ENCODE data around the gene ATP2C2. TPM values are rescaled to one million over a fixed set of nuclear protein-coding genes. Genes with fewer than 3 reads are reported as not detected.

ATP2C2 gene
- total RNA-seq, 1 experiment from 2014 or later, result not detected

- peaks cover 11% of the 10 kb centered on the region for H3K36me3 Mint-ChIP-seq (ENCODE audit: insufficient read depth, unreplicated experiment)
- H3K4me3 Mint-ChIP-seq (ENCODE audit: unreplicated experiment), result no peak overlapping the region
- POLR2A ChIA-PET, result interaction anchor here (0.7 kb wide), 1 partner anchor 13 kb away, joined by 3 read pairs; no protein-coding TSS in a partner anchor
- no peak for TF ChIP-seq CTCF (IDR thresholded peaks at IDR 0.05; ENCODE audit: unreplicated experiment)
- CTCF ChIA-PET, result interaction anchor here (1.0 kb wide), 1 partner anchor 55 kb away, joined by 3 read pairs; no protein-coding TSS in a partner anchor
- H3K4me1 Mint-ChIP-seq (ENCODE audit: insufficient read depth, unreplicated experiment), result no peaks in the 10 kb centered on the region
- DNase-seq (ENCODE audit: unreplicated experiment), result no peak
- no peaks in the 10 kb centered on the region for H3K27me3 Mint-ChIP-seq (ENCODE audit: insufficient read depth, unreplicated experiment)
- H3K27ac Mint-ChIP-seq (ENCODE audit: low read depth, unreplicated experiment), result no peak overlapping the region
- no TSS peak for BruUV-seq (replicated peaks)
- intact Hi-C loops (cut with micrococcal nuclease), result no loop called here
- no peaks in the 10 kb centered on the region for H3K9me3 Mint-ChIP-seq (ENCODE audit: unreplicated experiment)
Measured at GRCh38 chr16:84453061-84453752, 84.9 kb downstream of the ATP2C2 start.

GRCh38 chr16:84454611-84455010, 86.3 kb downstream of the ATP2C2 start:
- Mint-ChIP-seq H3K9me3 (ENCODE audit: unreplicated experiment) (no peaks in the 10 kb centered on the region), H3K36me3 (ENCODE audit: insufficient read depth, unreplicated experiment) (peaks cover 17% of the 10 kb centered on the region), H3K4me3 (ENCODE audit: unreplicated experiment) (no peak overlapping the region), H3K27me3 (ENCODE audit: insufficient read depth, unreplicated experiment) (no peaks in the 10 kb centered on the region), H3K4me1 (ENCODE audit: insufficient read depth, unreplicated experiment) (no peaks in the 10 kb centered on the region), H3K27ac (ENCODE audit: low read depth, unreplicated experiment) (no peak overlapping the region)
- DNase-seq (ENCODE audit: unreplicated experiment), result no peak
- no TSS peak for BruUV-seq (replicated peaks)
- ChIA-PET CTCF (interaction anchor here (0.8 kb wide), 1 partner anchor 40 kb away, joined by 5 read pairs; no protein-coding TSS in a partner anchor), POLR2A (no interaction called here)
- intact Hi-C loops (cut with micrococcal nuclease), result no loop called here
- TF ChIP-seq CTCF (IDR thresholded peaks at IDR 0.05; ENCODE audit: unreplicated experiment), result no peak

- intact Hi-C loops (cut with micrococcal nuclease), result no loop called here
- Mint-ChIP-seq H3K36me3 (ENCODE audit: insufficient read depth, unreplicated experiment) (peaks cover 17% of the 10 kb centered on the region), H3K4me3 (ENCODE audit: unreplicated experiment) (no peak overlapping the region), H3K27ac (ENCODE audit: low read depth, unreplicated experiment) (no peak overlapping the region), H3K4me1 (ENCODE audit: insufficient read depth, unreplicated experiment) (no peaks in the 10 kb centered on the region), H3K27me3 (ENCODE audit: insufficient read depth, unreplicated experiment) (no peaks in the 10 kb centered on the region), H3K9me3 (ENCODE audit: unreplicated experiment) (no peaks in the 10 kb centered on the region)
- TF ChIP-seq CTCF (IDR thresholded peaks at IDR 0.05; ENCODE audit: unreplicated experiment), result no peak
- ChIA-PET CTCF (no interaction called here), POLR2A (no interaction called here)
- no peak for DNase-seq (ENCODE audit: unreplicated experiment)
- BruUV-seq (replicated peaks), result no TSS peak
Measured at GRCh38 chr16:84455031-84455430, 86.7 kb downstream of the ATP2C2 start.

GRCh38 chr16:84458606-84459532, 90.5 kb downstream of the ATP2C2 start:
- no peak for DNase-seq (ENCODE audit: unreplicated experiment)
- intact Hi-C loops (cut with micrococcal nuclease), result no loop called here
- H3K36me3 Mint-ChIP-seq (ENCODE audit: insufficient read depth, unreplicated experiment), result peaks cover 25% of the 10 kb centered on the region
- H3K27me3 Mint-ChIP-seq (ENCODE audit: insufficient read depth, unreplicated experiment), result no peaks in the 10 kb centered on the region
- POLR2A ChIA-PET, result no interaction called here
- no TSS peak for BruUV-seq (replicated peaks)
- peaks cover 6% of the 10 kb centered on the region for H3K4me1 Mint-ChIP-seq (ENCODE audit: insufficient read depth, unreplicated experiment)
- CTCF ChIA-PET, result no interaction called here
- no peak overlapping the region for H3K27ac Mint-ChIP-seq (ENCODE audit: low read depth, unreplicated experiment)
- H3K4me3 Mint-ChIP-seq (ENCODE audit: unreplicated experiment), result no peak overlapping the region
- H3K9me3 Mint-ChIP-seq (ENCODE audit: unreplicated experiment), result no peaks in the 10 kb centered on the region
- no peak for TF ChIP-seq CTCF (IDR thresholded peaks at IDR 0.05; ENCODE audit: unreplicated experiment)

Data from MCF 10A (cell line).